G401.6 (cell line): ENCODE measurements around the gene ARL5C.
A peak's percentile ranks its signal among the peaks of the same experiment; 100 is the strongest.

Source experiments
- FAIRE-seq: peaks from 2 replicates; lab custom pipeline; 2012; peaks lifted over from hg19 to GRCh38; lab: Jason Lieb, UNC

ARL5C gene, protein sequence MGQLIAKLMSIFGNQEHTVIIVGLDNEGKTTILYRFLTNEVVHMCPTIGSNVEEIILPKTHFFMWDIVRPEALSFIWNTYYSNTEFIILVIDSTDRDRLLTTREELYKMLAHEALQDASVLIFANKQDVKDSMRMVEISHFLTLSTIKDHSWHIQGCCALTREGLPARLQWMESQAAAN

DNA sequence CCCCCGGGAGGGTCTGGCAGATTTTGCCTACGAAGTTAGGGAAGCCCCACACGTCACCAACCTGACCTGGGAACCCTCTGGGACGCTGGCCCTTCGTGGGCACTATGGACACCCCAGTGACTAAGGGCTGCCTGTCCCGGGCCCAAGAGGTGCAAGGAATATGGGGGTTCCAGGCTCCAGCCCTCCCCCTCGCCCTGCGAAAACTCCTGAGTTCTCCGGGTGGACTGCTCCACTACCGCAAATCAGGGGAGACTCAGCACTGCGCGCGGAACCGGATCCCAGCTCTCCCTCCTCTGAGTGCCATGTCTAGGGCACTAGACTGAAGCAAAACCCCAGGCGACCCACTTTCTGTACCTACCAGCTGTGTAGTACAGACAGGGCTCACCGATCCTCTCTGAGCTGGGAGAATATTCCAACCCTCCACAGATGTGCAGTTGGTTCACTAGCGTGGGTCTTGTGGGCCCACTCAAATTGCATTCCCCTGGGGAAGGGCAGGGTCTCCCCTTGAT lies at the start of gene ARL5C:
Gene ARL5C, minus strand, starts transcription at position 321 of the 509 bp plus-strand sequence. CDS start 401 bp downstream, outside the sequence.
- no peak for FAIRE-seq

DNA sequence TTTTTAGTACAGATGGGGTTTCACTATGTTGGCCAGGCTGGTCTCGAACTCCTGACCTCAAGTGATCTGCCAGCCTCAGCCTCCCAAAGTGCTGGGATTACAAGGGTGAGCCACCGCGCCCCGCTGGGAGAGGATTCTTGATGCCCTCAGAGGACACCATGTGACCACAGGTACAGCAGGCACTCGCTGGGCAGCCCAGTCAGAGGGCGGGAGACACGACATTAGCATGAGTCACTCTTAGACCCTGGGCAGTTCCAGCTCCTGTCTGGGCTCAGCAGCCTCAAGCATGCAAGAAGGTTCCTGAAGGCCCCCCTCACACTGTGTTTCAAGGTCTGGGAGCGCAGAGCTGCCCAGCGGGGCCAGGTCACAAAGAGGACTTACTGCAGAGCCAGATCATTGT lies 47.9 kb upstream of the ARL5C start:
- no peak for FAIRE-seq

GRCh38 chr17:39212841-39213480 lies 47.0 kb upstream of the ARL5C start:
- no peak for FAIRE-seq

DNA sequence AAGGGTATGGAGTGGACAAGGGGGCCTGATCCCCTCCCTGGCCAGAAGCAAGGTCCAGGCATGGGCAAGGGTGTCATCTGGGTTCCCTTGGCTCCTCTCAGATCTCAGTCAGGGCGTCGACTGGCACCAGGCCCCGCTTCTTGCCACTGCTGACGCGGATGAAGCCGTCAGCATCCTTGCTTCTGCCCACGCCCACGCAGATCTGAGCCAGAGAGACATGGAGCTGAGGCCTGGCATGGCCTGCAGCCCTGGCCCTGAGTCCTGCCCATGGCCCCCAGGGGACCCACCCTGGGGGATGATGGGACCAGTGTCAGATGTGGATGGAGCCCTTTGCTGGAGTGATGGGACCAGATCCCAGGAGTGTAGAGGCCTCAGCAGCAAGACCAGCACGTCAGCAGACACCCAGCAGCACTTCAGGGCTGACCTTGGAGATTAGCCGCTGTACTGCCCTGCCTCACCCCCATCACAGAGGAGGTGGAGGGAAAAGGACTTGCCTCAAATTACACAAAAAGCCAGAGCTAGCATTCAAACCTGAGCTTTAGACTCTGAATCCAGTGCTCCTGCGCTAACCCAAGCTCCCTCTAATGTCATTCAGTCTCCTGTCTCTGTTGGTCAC lies 46.3 kb upstream of the ARL5C start:
- FAIRE-seq, result no peak

GRCh38 chr17:39210093-39210434 lies 44.1 kb upstream of the ARL5C start:
- FAIRE-seq, result no peak

GRCh38 chr17:39209317-39210092 lies 43.5 kb upstream of the ARL5C start:
- FAIRE-seq, result no peak

DNA sequence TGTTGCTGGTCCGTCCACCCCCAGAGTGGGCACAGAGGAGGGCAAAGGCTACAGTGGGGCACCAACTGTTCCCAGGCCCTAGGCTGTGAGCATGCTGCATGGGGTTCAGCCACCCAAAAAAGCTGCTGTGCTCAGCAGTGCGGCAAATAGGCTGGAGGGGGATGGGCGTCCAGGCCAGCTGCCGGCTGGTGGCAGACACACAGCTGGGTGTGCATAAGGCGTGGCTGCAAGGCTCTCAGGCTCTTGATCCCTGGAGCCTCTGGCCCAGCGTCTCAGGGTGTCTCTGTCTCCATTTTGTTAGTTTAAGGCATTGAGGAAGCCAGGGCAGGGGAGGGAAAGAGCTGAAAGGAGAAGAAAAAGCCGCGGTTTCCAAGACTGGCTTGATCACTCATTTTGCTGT lies 42.9 kb upstream of the ARL5C start:
- no peak for FAIRE-seq

GRCh38 chr17:39208136-39208535 lies 42.2 kb upstream of the ARL5C start:
- no peak for FAIRE-seq

- FAIRE-seq, result peak; percentile 87
These were observed 39.2 kb upstream of the ARL5C start for GRCh38 chr17:39205112-39205526.

DNA sequence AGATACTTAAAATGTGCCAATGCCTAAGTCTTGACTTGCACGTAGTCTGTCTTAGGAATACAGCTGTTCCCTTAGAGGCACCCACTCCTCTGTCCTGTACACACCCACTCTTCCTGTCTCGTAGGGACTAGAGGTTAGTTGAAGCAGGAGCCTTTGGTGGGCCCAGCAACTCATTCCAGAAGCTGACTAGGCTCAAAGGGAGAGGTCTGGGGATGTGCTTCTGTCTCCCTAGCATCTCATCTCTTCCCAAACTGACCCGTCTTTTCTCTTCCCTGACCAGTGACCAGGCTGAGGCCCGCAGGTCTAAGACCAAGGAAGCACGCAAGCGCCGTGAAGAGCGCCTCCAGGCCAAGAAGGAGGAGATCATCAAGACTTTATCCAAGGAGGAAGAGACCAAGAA lies 38.3 kb upstream of the ARL5C start:
- no peak for FAIRE-seq

DNA sequence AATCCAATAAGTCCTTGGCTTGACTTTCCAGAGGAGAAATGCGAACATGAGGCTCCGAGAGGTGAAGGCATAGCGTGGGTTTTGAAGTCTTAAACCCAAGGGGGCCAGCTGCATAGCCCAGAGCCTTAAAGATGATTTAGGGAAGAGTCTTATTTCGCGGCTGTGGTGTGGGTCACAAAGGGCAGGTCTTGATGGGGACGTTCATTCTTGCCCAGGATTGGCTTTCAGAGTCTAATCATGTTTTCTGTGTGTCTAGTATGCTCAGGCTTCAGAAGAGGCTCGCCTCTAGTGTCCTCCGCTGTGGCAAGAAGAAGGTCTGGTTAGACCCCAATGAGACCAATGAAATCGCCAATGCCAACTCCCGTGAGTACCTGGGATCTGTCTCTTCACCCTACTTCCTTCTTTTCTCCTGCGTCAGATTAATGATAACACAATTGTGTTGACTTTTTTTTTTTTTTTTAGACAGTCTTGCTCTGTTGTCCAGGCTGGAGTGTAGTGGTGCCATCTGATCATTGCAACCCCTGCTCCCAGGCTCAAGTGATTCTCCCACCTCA lies 35.1 kb upstream of the ARL5C start:
- no peak for FAIRE-seq

DNA sequence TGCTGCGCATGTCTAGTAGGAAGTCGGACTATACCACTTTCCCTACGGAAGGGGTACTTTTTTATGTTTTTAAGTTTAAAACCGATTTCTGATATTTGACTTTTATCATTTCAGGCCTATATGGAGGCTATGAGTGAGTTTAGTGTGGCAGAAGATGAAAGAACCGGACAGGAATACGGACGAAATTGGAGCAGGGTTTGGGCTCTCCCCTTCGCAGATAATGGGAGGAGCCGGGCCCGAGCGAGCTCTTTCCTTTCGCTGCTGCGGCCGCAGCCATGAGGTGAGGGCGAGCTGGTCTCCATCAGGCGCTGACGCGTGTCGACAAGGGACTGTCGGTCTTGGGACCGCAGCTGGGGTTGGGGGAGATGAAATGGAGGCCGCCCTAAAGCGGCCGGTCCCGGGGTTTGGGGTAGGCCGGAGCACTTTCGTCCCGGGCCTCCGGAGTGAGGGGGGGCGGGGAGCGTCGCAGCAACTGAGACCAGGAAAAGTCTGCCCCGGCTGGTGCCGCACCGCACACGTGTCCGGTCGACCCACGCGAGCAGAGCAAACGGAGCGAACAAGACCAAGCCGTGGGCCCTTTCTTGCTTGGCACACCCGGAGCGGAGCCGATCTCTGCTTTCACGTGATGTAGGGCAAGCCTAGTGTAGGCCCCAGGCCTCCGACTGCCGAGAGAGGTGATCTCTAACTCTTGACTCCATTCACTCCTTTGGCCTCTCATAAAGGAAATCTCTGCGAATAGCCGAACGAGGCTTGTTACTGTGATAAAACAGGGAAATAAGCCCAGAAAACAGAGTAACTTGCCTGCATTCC lies 34.3 kb upstream of the ARL5C start, which contains the start of gene RPL19:
Gene RPL19, plus strand, starts transcription at position 214 of the 810 bp plus-strand sequence. Its CDS starts 62 bp downstream, at position 276.
- no peak for FAIRE-seq

- FAIRE-seq, result peak; percentile 93
These were observed 33.8 kb upstream of the ARL5C start for GRCh38 chr17:39199820-39200069.

GRCh38 chr17:39198186-39198566 lies 32.2 kb upstream of the ARL5C start:
- FAIRE-seq, result no peak

DNA sequence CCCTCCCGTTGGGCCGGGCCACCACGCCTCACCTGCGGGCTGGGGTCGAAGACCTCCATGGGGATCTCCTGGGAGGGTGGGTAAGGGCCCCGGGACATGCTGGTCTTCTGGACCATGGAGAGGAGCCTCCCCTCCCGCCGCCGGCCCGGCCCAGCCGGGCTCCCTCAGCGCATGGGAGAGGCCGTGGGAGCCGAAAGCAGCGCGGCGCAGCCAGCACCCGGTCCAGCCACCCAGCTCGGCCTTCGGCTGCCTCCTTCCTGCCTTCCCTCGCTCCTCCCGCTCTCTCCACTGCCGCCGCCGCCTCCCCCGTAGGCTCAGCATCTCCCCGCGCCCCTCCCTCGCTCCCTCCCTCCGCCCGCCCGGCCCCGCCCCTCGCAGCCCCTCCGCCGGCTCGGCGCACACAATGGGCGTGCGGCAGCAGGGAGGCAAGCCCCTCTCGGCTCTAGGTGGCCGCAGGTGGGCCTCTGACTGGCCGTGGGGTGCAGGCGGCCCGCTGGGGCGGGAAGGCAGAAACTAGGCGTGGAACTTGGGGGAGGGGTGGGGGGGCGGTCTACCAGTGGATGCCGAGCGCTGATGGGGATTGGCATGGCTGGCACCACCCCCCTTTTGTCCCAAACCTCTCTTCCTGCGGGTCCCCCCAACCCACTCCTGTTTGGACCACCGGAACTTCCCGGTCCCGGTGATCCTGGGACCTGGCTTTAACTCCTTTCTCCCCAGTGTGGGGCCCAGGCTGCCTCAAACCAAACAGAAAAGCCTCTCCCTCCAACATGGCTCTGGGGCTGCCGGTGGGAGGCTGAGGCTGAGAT lies 31.6 kb upstream of the ARL5C start, which contains the start of gene CACNB1:
Gene CACNB1, minus strand, starts transcription at position 290 of the 806 bp plus-strand sequence. Its CDS starts 174 bp downstream, at position 116.
- FAIRE-seq, result no peak

GRCh38 chr17:39196808-39197291 lies 30.9 kb upstream of the ARL5C start:
- FAIRE-seq, result no peak

DNA sequence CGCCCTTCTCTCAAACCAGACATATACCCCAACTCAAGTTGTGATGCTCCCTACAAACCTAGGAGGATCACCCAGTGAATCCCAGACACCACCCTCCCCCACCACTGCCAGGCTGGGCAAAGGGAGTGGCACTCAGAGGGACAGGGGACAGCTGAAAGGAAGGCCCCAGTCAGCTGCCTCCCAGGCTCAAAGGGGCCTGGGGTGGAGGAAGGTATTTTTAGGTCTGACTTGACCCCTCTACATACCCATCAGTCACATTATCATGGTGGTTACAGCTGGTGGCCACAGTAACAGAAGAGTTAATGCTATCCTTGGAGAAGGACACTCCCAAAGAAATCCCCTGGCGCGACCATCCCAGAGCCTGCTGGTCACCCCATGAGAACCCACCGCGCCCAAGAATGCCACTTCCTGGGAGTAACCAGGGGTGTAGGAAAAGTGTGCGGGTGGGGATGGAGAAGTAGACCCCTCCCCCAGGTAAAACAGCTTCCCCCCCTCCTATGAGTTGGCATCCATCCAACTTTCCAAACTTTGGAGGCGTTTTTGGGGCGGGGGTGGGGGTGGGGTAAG lies 30.4 kb upstream of the ARL5C start:
- FAIRE-seq, result no peak

- no peak for FAIRE-seq
These were observed 29.7 kb upstream of the ARL5C start for GRCh38 chr17:39195568-39196160.

- no peak for FAIRE-seq
These were observed 29.1 kb upstream of the ARL5C start for GRCh38 chr17:39194985-39195524.
